H54 (cell line): ENCODE results near the gene DHX38.

Source experiments
- DNase-seq: peaks from one replicate; pipeline ENCODE4 v3.0.0; 2011; ENCODE audit warnings: low spot score, mixed read lengths; ENCODE audit not compliant: insufficient read length
- FAIRE-seq: peaks from 3 replicates; lab custom pipeline; 2011; peaks lifted over from hg19 to GRCh38; lab: Jason Lieb, UNC
- POLR2A ChIP-seq: IDR thresholded peaks from 2 replicates; pipeline ENCODE4 v1.6.1; 2011; ENCODE audit warnings: low read depth, mild to moderate bottlenecking, low read length

Gene DHX38

DNA sequence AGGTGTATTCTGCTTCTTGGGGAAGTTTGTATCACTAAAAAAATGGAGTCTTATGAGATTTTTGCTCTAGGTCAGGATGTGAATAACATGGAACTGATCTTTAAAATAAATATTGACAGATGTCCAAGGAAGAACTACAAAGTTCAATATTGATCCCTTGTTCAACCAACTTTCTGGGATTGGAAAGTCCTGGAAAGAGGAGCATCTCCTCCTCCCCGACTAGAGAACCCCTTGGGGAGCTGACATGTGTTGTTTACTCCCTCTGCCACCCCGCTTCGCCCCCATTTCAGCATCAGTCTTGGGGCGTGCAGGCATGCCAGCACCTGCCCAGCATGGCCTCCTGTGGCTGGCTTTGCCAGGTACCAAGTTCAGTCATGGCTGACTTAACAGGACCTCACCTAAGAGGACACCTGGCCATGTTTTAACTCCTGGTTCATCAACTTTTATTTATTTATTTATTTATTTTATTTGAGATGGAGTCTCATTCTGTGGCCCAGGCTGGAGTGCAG is 44.5 kb downstream of the DHX38 start:
- DNase-seq (no peak), FAIRE-seq (no peak)
- TF ChIP-seq POLR2A, result no peak

DNA sequence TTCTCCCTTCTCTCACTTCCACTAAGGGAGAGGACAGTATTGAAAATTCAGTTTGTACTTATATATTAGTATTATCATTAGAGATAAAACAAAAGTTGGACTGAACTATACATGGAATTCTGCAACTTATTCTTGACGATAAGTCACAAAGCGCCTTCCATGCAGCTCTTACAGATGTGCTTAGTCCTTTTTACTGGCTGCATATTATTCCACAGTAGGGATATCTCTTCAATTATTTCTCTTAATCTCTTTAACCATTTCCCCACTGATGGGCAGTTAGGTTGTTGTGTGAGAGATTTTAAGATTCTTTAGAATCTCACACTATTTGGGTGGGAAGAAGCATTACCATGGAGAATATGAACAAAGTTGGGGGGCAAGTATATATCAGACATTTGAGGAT is 46.3 kb downstream of the DHX38 start:
- DNase-seq (no peak), FAIRE-seq (no peak)
- no peak for TF ChIP-seq POLR2A

DNA sequence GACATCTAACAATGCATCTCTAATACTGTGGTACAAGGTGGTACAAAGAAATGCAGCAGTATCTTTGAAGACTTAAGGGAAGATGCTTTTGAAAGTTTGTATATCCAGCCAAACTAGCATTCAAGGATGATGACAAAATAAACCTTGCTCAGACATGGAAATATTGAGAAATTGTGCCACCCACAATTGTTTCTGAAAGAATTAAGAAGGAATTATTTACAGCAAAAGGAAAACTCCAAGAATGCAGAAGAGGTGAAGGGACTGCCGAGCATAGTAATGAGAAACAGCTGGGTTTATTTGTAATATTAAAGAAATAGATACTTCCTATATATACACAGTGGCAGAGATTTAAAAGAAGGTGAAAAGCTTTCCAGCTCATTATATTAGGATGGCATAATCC is 48.8 kb downstream of the DHX38 start:
- DNase-seq (no peak), FAIRE-seq (no peak)
- no peak for TF ChIP-seq POLR2A

DNA sequence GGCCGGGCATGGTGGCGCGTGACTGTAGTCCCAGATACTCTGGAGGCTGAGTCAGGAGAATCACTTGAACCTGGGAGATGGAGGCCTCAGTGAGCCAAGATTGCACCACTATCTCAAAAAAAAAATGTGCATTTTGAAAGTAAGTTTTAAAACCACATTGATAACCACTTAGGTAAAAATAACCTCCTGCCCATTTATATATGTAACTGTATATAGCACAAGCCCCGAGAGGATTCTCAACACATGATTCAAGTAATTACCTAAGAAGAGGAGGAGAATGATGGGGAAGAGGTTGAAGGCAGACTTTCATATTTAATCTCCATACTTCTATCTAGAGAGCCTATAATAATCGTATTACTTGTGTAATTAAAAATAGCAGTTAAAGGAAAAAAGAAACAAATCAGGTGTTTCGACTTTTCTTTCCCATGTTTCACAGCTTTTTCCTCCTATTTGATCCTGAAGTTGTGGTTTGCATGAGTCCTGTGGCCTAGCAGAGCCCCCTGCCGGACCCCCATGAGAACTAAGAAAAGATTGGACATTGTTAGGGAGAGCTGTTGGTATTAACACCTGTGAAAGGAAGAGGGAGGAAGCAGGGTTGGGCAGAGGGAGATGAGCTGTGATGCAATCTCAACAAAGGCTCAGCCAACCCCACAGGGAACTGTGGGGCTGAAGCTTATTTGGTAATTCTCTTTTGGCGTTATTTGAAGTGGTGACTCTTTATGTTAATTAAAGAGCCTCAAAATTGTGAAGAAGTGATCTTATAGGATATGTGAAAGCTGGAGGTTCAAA is 56.2 kb downstream of the DHX38 start:
- no peak for FAIRE-seq
- DNase-seq, result no peak
- TF ChIP-seq POLR2A, result no peak

DNA sequence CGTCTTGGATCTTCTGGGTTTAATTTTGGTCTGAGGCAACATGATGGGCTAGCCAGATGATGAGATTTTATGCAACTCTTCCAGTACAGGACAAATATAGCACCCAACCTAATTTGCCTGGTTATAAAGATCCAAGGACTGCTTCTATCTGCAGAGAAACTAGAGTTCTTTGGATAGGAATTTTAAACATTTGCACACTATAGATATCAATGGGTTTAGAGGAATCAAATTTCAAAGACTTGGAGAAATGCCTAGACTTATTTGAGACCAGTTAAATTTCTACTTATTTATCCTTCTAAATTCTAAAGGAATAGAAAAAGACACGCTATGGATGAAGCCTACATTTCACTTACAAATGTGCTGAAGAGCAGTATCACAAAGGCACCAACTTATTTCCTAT is 65.7 kb downstream of the DHX38 start:
- FAIRE-seq (no peak), DNase-seq (no peak)
- TF ChIP-seq POLR2A, result no peak

DNA sequence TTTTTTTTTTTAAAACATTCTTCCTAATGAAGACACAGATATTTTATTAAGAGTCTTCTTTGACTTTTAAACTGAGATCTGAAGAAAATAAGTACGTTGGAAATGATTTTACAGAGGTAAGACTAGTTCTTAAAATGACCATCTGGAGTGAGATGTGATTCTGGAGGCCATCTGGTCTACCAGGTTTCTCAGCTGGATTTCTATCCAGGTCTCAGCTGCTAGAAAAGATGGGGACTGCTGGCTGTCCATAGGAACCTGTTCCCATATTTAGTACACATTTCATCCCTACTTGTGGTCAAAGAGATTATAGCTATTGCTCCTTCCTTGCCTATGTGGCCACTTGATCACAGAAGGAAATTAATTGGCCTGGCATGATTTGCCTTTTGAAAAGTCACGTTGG is 66.2 kb downstream of the DHX38 start:
- no peak for TF ChIP-seq POLR2A
- no peak for DNase-seq

DNA sequence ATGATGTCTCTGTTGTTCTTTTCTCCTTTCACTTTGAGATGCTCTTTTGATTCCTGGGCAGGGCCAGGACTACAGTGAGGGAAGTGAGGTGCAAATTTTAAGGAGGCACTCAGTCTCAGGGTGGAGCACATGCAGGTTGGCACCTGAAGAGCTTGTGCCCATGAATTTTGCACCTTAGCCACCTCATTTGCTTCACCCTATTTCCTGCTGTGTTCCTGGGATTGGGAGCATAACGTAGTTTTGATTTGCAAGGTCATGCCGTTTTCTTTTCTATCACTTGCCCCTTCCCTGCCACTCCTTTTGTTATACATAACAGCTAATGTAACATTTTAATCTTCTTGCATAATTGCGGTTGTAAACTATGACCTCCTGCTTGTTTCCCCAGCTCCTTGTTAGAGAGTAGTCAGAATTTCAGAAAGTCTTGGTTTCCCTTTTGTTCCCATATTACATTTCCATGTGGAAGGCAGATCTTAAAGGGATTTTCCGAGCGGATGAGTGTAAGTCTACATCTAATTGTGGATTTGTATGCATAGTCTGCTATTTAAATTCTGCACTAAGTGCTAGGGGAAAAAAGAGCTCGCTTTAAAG is 68.6 kb downstream of the DHX38 start:
- DNase-seq (no peak), FAIRE-seq (no peak)
- TF ChIP-seq POLR2A, result no peak

More for the DNA sequence above, 66.2 kb downstream of the DHX38 start:
- no peak for FAIRE-seq
